Iris pigment epithelial cell (primary cell): ENCODE data around the gene LRRC75A.
"Not testable (repeated sequence)": the region's sequence is repeated elsewhere in the genome, so short reads cannot be mapped to it uniquely, and the experiment has no call there.

ENCODE experiments used
- DNase-seq: peaks from one replicate; pipeline ENCODE4 v3.0.0-alpha.2; 2011; ENCODE audit warnings: low read depth

Gene LRRC75A

GRCh38 chr17:16398270-16399267, 93.4 kb downstream of the LRRC75A start:
- DNase-seq: no peak

DNA sequence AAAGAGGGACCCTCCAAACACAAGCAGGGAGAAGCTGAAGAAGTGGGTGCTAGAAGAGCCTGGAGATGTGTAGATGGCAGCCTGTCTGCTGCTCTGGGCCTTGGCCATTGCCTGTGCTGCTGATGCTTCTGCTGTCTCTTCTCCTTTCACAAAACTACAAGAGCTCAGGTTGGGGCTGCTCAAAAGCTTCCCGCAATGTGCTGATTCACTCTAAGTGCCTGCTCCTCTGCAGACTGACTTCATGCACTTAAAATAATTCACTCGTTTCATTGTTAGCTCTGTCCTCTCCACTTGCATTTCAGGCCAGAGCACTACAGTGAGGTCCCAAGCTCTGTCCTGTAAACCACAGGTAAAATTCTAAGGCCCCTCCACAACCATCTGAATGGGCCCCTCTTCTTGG, 95.3 kb downstream of the LRRC75A start:
- DNase-seq: not testable (repeated sequence)

DNA sequence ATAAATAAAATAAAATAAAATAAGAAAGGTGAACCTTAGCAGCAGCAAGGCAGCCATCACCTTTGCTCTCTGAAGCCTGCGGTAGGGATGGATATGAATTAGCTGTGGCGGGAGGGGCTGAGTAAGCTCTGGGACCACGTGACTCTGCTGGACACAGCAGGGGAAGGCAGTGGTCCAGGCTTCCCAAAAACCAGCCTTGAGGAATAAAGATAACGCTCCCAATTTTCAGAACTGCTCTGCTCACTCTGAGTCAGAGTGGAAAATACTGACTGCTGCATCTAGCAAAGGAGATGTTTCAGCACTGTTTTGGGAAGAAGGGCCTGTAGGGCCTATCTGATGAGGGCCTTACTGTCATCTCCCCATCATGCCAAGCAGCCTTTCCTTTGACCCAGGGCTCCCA, 96.1 kb downstream of the LRRC75A start:
- not testable (repeated sequence) for DNase-seq

DNA sequence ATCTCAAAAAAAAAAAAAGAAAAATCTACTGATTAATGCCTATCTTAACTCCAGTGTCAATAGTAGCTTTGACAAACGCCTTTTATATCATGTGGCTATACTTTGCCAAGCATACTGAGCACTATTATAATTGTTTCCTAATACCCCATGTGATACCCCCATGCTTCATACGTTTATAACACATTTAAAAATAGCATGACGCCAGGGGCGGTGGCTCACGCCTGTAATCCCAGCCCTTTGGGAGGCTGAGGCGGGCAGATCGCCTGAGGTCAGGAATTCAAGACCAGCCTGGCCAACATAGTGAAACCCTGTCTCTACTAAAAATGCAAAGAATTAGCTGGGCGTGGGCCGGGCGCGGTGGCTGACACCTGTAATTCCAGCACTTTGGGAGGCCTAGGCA, 99.5 kb downstream of the LRRC75A start:
- not testable (repeated sequence) for DNase-seq
